DOHH2 (cell line): ENCODE data around the gene FAIM2.

ENCODE experiments used
- CTCF ChIP-seq: fragments of 200-600 bp; sonication (generic); IDR thresholded peaks from one replicate; pipeline ENCODE4 v1.5.1; 2014; ENCODE audit warnings: antibody characterized with exemption, mild to moderate bottlenecking, low read depth, low read length; ENCODE audit not compliant: poor library complexity, severe bottlenecking
- EZH2phosphoT487 ChIP-seq: fragments of 200-600 bp; sonication (generic); IDR thresholded peaks from 2 replicates; pipeline ENCODE4 v1.6.1; 2017; ENCODE audit warnings: borderline replicate concordance, mild to moderate bottlenecking, antibody characterized with exemption, low read length, moderate library complexity, mixed read lengths

DNA sequence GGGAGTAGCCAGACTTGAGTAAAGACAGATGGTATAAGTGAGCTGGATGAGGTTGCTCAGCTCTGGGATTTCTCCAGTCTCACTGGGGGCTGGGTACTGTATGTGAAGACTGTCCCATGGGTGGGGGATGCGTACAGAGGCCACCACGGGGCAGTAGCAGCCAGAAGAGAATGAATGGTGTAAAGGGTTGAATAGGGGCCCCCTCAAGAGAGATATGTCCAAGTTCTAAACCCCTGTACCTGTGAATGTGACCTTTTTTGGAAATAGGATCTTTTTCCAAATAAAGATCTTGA is 39.0 kb downstream of the FAIM2 start:
- TF ChIP-seq CTCF = no peak
- TF ChIP-seq EZH2phosphoT487 = no peak
